GM12873 (cell line): ENCODE results near the gene DYNLT2.

Source experiments
- TF ChIP-seq, protein P1 (sequence below): IDR thresholded peaks from 2 replicates; pipeline ENCODE4 v1.5.1; 2012; ENCODE audit warnings: low read depth, mild to moderate bottlenecking, moderate library complexity, low read length, control low read depth; ENCODE audit not compliant: insufficient read depth; ENCODE audit errors: missing control alignments

DYNLT2 gene

DNA sequence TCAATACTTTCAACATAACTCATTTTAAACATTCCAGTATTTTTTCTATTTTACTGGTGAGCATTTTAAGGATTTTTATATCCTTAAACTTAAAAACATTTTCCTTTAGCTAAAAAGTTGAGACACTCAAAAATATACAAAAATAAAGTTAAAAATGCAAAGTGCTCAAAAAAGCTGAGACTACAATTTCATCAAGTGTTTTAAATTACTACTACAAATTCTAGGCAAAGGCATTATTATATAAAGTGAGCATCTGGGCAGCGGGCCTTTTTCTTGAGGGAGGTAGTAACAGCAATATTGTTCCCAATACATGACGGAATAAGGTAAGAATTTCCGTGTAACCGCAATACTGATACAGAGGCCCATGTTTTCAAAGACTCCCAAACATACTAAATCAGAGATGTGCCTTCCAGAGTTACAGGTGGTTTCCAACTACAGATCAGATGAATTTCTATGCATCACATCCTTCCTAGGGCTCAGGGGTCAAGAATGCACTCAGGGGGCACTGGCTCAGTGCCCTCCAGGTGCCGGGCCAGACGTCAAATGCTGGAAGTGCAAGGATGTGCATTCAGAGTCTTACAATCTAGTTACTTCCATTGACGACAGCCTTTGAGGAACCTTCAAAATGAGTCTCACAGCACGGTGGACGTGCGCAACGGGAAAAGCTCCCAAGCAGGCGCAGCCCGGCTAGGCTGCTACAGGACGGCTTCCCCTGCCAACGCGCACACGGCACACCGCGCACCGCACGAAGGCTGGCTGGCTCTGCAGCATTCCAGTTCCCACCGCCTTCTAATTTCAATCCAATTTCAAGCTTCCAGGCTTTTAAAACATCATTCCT is 28.8 kb downstream of the DYNLT2 start:
- TF ChIP-seq, protein P1, sequence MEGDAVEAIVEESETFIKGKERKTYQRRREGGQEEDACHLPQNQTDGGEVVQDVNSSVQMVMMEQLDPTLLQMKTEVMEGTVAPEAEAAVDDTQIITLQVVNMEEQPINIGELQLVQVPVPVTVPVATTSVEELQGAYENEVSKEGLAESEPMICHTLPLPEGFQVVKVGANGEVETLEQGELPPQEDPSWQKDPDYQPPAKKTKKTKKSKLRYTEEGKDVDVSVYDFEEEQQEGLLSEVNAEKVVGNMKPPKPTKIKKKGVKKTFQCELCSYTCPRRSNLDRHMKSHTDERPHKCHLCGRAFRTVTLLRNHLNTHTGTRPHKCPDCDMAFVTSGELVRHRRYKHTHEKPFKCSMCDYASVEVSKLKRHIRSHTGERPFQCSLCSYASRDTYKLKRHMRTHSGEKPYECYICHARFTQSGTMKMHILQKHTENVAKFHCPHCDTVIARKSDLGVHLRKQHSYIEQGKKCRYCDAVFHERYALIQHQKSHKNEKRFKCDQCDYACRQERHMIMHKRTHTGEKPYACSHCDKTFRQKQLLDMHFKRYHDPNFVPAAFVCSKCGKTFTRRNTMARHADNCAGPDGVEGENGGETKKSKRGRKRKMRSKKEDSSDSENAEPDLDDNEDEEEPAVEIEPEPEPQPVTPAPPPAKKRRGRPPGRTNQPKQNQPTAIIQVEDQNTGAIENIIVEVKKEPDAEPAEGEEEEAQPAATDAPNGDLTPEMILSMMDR: no peak

DNA sequence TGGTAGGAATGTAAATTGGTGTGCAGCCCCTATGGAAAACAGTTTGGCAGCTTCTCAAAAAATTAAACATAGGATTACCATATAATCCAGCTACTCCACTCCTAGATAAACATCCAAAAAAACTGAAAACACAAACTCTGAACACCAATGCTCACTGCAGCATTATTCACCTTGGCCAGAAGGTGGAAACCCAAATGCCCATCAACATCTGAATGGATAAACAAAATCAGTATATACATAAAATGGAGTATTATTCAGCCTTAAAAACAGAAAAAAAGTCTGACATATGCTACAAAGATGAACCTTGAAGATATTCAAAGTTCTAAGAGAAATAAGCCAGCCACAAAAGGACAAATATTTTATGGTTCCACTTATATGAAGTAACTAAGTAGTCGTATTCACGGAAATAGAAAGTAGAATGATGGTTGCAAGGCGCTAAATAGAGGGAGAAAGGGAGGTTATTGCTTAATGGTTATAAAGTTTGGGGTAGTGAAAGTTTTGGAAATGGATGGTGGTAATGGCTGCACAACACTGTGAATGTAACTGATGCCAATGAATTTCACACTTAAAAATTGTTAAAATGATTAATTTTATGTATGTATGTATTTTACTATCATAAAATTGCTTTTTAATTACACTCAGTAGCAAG is 31.0 kb downstream of the DYNLT2 start:
- TF ChIP-seq, protein P1: peak; percentile 19

DNA sequence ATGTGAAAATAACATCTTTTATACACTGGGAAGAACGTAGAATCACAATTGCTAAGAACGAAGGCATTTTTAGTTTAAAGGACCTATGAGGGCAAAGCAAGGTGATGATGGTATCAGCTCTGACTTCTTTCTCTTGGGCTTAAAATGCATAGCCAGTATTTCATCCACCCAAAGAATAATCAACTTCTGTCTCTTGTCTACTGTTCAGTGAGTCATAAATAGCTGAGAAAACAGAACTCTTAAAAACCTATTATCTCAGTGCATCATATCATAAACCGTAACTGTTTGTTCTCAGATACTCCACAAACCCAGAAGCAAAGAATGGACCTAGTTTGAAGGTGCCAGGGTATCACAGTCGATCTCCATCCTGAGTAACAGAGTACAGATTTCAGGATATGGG is 32.3 kb downstream of the DYNLT2 start:
- TF ChIP-seq, protein P1: no peak

DNA sequence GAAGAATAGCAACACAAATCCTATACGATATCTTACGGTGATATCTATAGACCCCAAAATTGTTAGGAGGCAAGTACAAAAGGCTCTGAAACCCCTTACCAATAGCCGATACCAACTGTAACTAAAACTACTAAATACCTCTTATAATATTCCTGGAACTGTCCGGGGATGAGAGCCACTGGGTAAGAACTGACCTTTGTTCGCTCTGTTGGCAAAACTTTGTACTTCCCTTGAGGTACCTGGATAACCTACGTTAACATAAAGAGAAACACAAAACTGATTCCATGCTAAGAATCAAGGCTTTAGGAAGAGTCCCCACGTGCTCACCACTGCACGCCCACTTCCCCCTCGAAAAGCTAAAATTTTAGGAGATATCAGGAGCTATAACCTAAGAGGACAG is 36.8 kb downstream of the DYNLT2 start:
- TF ChIP-seq, protein P1: no peak

DNA sequence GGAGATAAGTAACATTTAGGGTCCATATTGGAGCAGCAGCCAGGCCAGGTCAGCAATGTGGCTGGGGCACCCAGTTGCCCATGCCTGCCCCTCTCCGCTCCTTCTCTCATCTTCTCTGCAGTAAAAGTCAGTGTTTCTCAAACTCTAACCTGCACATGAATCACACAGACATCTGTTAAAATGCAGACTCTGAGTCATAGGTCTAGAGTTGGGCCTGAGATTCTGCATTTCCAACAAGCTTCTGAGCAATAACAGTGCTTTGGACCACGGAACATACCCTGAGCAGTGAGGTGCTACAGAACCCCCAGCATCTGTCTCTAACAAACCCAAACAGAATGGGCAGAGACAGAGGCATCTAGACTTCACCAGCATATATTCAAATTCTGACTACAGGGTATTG is 37.2 kb downstream of the DYNLT2 start:
- TF ChIP-seq, protein P1: no peak

DNA sequence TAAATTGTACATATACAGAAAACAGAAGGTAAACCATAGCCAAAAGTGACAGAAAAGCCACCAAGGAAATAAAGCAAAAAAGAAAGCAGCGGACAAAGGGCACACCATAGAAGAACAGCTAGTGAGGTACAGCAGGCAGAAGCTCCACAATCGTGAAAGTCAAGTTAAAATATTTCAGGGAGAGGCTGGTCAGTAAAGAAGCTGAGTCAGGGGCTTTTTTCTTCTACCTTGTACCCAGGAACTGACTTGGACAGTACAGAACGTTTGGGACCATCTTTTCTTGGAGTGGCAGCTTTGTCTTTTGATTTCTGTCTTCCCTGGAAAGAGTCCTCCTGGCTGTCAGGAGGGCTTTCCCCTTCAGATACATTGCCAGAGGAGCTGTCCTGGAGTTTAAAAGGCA is 41.4 kb downstream of the DYNLT2 start:
- TF ChIP-seq, protein P1: no peak

DNA sequence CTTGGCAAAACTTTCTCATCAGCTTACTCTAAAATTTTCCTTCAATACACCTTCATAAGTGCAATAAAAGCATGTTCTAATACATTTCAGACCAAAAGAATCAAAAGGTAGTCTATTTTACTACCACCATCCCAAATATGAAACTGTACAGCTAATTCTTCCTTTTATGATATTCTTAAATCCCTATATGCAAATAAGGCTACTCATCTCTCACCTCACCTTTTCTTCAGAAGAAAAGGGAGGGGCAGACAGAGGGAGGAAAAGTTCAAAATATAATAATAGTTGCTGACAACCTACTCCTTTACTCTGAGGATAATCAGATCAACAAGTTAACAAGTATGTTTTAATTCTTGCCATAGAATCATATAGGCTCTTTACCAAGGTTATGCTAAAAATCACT is 42.1 kb downstream of the DYNLT2 start:
- TF ChIP-seq, protein P1: no peak
